Measurements from ENCODE around the gene SMAD3. TPM values are rescaled to one million over a fixed set of nuclear protein-coding genes. Genes with fewer than 3 reads are reported as not detected.

SMAD3 gene
- total RNA-seq, 2 experiments from 2014 or later, result 35.1 to 39.2 TPM

GRCh38 chr15:67184208-67184925 is 119.0 kb downstream of the SMAD3 start:
- Mint-ChIP-seq H3K27me3 (ENCODE audit: low read depth) (no peaks in the 10 kb centered on the region), H3K36me3 (ENCODE audit: low read depth) (peaks cover 10% of the 10 kb centered on the region), H3K9me3 (no peaks in the 10 kb centered on the region), H3K4me1 (ENCODE audit: low read depth) (no peaks in the 10 kb centered on the region), H3K27ac (no peak overlapping the region), H3K4me3 (no peak overlapping the region)
- CTCF ChIA-PET, result no interaction called here
- intact Hi-C loops (cut with micrococcal nuclease), result no loop called here
- no peak for DNase-seq

DNA sequence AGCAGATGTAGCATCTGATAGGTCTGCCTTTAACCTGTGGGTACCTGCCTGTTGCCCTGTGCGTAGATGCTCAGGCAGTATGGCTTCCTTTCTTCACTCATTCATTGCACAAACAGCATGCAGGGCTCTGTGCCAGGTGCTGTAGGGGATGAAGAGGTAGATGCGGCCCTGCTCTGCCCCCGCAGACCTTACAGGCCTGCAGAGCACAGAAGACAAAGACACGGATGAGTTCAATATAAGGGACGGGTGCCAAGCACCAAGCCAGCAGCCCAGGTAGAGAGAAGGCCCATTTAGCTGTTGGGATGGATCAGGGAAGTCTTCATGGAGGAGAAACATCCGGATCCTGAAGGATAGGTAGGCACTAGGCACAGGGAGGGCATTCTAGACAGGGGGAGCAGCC is 119.6 kb downstream of the SMAD3 start:
- no peaks in the 10 kb centered on the region for H3K4me1 Mint-ChIP-seq (ENCODE audit: low read depth)
- intact Hi-C loops (cut with micrococcal nuclease), result no loop called here
- DNase-seq, result no peak
- no peak overlapping the region for H3K4me3 Mint-ChIP-seq
- peak overlapping the region; percentile 0 for H3K27ac Mint-ChIP-seq
- CTCF ChIA-PET, result interaction anchor here (0.6 kb wide), 1 partner anchor 164 kb away, joined by 3 read pairs; no protein-coding TSS in a partner anchor
- H3K9me3 Mint-ChIP-seq, result no peaks in the 10 kb centered on the region
- no peaks in the 10 kb centered on the region for H3K27me3 Mint-ChIP-seq (ENCODE audit: low read depth)
- H3K36me3 Mint-ChIP-seq (ENCODE audit: low read depth), result peaks cover 10% of the 10 kb centered on the region

- no peaks in the 10 kb centered on the region for H3K9me3 Mint-ChIP-seq
- CTCF ChIA-PET, result no interaction called here
- no peak overlapping the region for H3K4me3 Mint-ChIP-seq
- intact Hi-C loops (cut with micrococcal nuclease), result no loop called here
- peaks cover 10% of the 10 kb centered on the region for H3K36me3 Mint-ChIP-seq (ENCODE audit: low read depth)
- DNase-seq, result no peak
- H3K27me3 Mint-ChIP-seq (ENCODE audit: low read depth), result no peaks in the 10 kb centered on the region
- no peaks in the 10 kb centered on the region for H3K4me1 Mint-ChIP-seq (ENCODE audit: low read depth)
- peak overlapping the region; percentile 31 for H3K27ac Mint-ChIP-seq
Observed at GRCh38 chr15:67185621-67186225, 120.3 kb downstream of the SMAD3 start.

DNA sequence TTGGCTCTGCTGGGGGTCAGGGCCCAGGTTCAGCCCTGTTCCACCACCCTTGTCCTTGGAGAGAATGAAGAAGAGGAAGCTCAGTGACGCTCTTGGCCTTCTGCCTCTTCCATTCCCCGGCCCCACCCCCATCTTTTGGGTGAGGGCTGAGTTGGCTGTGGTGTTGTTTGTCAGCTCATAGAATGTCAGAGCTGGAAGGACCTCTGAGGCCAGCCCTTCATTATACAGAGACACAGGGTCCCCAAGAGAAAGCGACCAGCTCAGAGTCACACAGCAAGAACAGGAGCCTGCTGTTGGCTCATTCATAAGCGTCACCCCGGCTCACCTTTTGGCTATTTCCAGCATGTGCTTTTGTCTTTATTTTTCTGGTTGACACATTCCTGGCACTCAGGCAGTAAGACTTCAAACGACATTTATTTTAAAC is 120.8 kb downstream of the SMAD3 start:
- peaks cover 10% of the 10 kb centered on the region for H3K36me3 Mint-ChIP-seq (ENCODE audit: low read depth)
- CTCF ChIA-PET, result interaction anchor here (1.1 to 1.8 kb wide), 2 partner anchors 10 to 35 kb away, joined by 3 to 4 read pairs; no protein-coding TSS in a partner anchor

GRCh38 chr15:67186688-67187087 is 121.3 kb downstream of the SMAD3 start:
- CTCF ChIA-PET, result interaction anchor here (1.1 to 1.8 kb wide), 2 partner anchors 10 to 34 kb away, joined by 3 to 4 read pairs; no protein-coding TSS in a partner anchor
- no peak for DNase-seq
- Mint-ChIP-seq H3K4me3 (no peak overlapping the region), H3K9me3 (no peaks in the 10 kb centered on the region), H3K4me1 (ENCODE audit: low read depth) (no peaks in the 10 kb centered on the region), H3K27ac (no peak overlapping the region), H3K27me3 (ENCODE audit: low read depth) (no peaks in the 10 kb centered on the region), H3K36me3 (ENCODE audit: low read depth) (peaks cover 10% of the 10 kb centered on the region)
- intact Hi-C loops (cut with micrococcal nuclease), result no loop called here

More for the DNA sequence above, 120.8 kb downstream of the SMAD3 start:
- Mint-ChIP-seq H3K27me3 (ENCODE audit: low read depth) (no peaks in the 10 kb centered on the region), H3K27ac (peak overlapping the region; percentile 31), H3K9me3 (no peaks in the 10 kb centered on the region), H3K4me1 (ENCODE audit: low read depth) (no peaks in the 10 kb centered on the region), H3K4me3 (no peak overlapping the region)
- intact Hi-C loops (cut with micrococcal nuclease), result no loop called here
- no peak for DNase-seq

DNA sequence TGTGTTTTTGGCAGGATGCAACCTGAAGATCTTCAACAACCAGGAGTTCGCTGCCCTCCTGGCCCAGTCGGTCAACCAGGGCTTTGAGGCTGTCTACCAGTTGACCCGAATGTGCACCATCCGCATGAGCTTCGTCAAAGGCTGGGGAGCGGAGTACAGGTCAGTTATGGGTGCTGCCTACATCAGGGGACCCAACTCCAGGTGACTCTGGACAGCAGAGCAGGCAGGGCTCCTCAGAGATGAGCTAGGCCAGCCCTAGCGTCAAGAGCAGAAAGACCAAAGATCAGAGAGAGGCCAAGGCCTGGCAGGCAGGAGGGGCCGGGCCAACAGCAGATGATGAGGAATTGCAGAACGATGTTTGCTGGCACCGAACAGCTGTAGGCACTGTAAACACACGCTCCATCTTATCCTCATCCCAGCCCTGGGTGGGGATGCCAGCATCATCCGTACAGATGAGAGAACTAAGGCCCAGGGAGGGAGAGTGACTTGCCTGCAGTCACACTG is 122.0 kb downstream of the SMAD3 start:
- Mint-ChIP-seq H3K27ac (no peak overlapping the region), H3K4me3 (no peak overlapping the region), H3K27me3 (ENCODE audit: low read depth) (no peaks in the 10 kb centered on the region), H3K36me3 (ENCODE audit: low read depth) (peaks cover 10% of the 10 kb centered on the region), H3K9me3 (no peaks in the 10 kb centered on the region), H3K4me1 (ENCODE audit: low read depth) (peaks cover 3% of the 10 kb centered on the region)
- DNase-seq, result no peak
- intact Hi-C loops (cut with micrococcal nuclease), result no loop called here
- CTCF ChIA-PET, result interaction anchor here (1.1 to 1.8 kb wide), 3 partner anchors 11 to 33 kb away, joined by 3 to 4 read pairs (median 4); no protein-coding TSS in a partner anchor

DNA sequence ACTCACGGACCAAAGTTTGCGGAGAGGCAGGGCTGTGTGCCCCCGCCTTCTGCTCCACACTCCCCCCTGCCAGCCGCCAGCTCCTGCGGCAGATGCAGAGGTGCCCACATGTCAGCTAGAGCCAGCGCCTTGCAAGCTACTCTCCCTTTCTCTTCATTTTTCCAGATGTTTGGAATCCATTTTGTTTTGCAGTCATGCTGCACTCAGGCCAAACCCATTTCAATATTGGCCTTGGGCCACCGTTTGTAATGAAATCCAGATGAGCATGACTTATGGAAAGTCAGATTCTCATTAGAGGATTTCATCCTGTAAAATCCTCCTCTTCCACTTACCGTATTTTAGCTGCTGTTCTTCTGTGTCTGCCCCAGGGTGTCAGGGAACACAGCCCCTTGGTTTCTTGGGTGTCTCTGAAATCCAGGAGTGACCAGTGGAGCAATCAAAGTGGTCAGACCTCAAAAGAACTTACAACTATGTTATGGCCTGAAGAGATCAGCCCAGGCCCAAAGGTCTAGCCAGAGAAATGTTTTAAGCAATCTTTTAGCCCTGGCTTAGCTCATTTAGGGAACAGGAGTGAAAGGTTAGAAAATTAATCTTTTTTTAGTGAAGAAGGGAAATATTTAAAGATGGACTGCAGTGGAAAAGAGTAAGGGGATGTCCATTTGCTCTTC is 123.3 kb downstream of the SMAD3 start:
- CTCF ChIA-PET, result interaction anchor here (0.5 to 1.2 kb wide), 2 partner anchors 12 to 231 kb away, joined by 3 to 4 read pairs; no protein-coding TSS in a partner anchor
- Mint-ChIP-seq H3K27me3 (ENCODE audit: low read depth) (no peaks in the 10 kb centered on the region), H3K9me3 (no peaks in the 10 kb centered on the region), H3K4me1 (ENCODE audit: low read depth) (peaks cover 3% of the 10 kb centered on the region), H3K27ac (no peak overlapping the region), H3K36me3 (ENCODE audit: low read depth) (peaks cover 12% of the 10 kb centered on the region), H3K4me3 (no peak overlapping the region)
- DNase-seq, result no peak
- intact Hi-C loops (cut with micrococcal nuclease), result no loop called here

GRCh38 chr15:67189326-67190051 is 124.1 kb downstream of the SMAD3 start:
- intact Hi-C loops (cut with micrococcal nuclease), result no loop called here
- CTCF ChIA-PET, result no interaction called here
- no peaks in the 10 kb centered on the region for H3K9me3 Mint-ChIP-seq
- DNase-seq, result no peak
- H3K4me3 Mint-ChIP-seq, result no peak overlapping the region
- H3K36me3 Mint-ChIP-seq (ENCODE audit: low read depth), result peaks cover 16% of the 10 kb centered on the region
- H3K27ac Mint-ChIP-seq, result no peak overlapping the region
- no peaks in the 10 kb centered on the region for H3K27me3 Mint-ChIP-seq (ENCODE audit: low read depth)
- peaks cover 3% of the 10 kb centered on the region for H3K4me1 Mint-ChIP-seq (ENCODE audit: low read depth)

DNA sequence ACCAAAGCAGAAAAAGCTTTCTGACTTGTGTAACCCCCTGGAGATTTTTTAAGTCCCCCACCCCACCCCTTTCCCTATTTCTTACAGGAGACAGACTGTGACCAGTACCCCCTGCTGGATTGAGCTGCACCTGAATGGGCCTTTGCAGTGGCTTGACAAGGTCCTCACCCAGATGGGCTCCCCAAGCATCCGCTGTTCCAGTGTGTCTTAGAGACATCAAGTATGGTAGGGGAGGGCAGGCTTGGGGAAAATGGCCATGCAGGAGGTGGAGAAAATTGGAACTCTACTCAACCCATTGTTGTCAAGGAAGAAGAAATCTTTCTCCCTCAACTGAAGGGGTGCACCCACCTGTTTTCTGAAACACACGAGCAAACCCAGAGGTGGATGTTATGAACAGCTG is 124.9 kb downstream of the SMAD3 start:
- H3K27me3 Mint-ChIP-seq (ENCODE audit: low read depth), result no peaks in the 10 kb centered on the region
- peaks cover 3% of the 10 kb centered on the region for H3K4me1 Mint-ChIP-seq (ENCODE audit: low read depth)
- peaks cover 13% of the 10 kb centered on the region for H3K36me3 Mint-ChIP-seq (ENCODE audit: low read depth)
- DNase-seq, result no peak
- no peaks in the 10 kb centered on the region for H3K9me3 Mint-ChIP-seq
- H3K27ac Mint-ChIP-seq, result no peak overlapping the region
- intact Hi-C loops (cut with micrococcal nuclease), result no loop called here
- no peak overlapping the region for H3K4me3 Mint-ChIP-seq
- CTCF ChIA-PET, result no interaction called here

GRCh38 chr15:67190813-67191212 is 125.4 kb downstream of the SMAD3 start:
- Mint-ChIP-seq H3K9me3 (no peaks in the 10 kb centered on the region), H3K36me3 (ENCODE audit: low read depth) (peaks cover 17% of the 10 kb centered on the region), H3K4me1 (ENCODE audit: low read depth) (peaks cover 3% of the 10 kb centered on the region), H3K27ac (no peak overlapping the region), H3K27me3 (ENCODE audit: low read depth) (no peaks in the 10 kb centered on the region), H3K4me3 (no peak overlapping the region)
- intact Hi-C loops (cut with micrococcal nuclease), result no loop called here
- CTCF ChIA-PET, result no interaction called here
- DNase-seq, result no peak

DNA sequence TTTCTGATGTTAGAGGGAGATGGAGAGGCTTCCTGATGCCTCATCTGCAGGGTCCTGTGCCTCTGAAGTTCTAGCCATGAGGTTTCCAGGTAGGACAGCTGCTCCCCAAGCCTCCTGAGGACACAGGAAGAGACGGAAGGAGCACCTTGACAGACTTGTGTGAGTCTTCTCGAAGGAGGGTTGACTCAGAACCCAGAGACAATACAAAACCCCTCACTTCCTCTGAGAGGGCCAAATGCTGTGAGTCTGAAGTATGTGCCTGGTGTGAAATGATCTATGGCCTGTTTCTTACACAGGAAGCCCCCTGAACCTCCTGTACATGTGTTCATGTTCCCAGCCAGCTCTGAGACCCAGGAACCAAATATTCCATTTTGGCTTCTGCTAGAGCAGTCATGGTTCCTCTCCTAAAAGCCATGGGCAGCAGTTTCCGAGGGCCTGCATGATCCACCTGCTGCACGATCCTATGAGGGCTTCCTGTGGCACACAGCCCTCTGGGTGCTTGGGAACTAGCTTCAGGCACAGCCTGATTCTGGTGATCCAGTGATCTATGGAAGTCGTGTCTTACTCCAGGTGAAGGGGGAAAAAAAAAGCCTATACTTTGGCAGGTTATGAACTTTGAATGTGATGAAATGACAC is 126.9 kb downstream of the SMAD3 start:
- H3K27ac Mint-ChIP-seq, result no peak overlapping the region

More for the DNA sequence above, 126.9 kb downstream of the SMAD3 start:
- H3K4me1 Mint-ChIP-seq (ENCODE audit: low read depth), result peaks cover 3% of the 10 kb centered on the region
- no peak for DNase-seq
- no peaks in the 10 kb centered on the region for H3K9me3 Mint-ChIP-seq
- no peak overlapping the region for H3K4me3 Mint-ChIP-seq
- CTCF ChIA-PET, result no interaction called here
- intact Hi-C loops (cut with micrococcal nuclease), result no loop called here
- H3K36me3 Mint-ChIP-seq (ENCODE audit: low read depth), result peaks cover 21% of the 10 kb centered on the region
- H3K27me3 Mint-ChIP-seq (ENCODE audit: low read depth), result no peaks in the 10 kb centered on the region
